Cerebellar nuclear complex (tissue), 1 donor: ENCODE results near the gene C1QTNF9.
"Not testable (repeated sequence)": the region's sequence is repeated elsewhere in the genome, so short reads cannot be mapped to it uniquely, and the experiment has no call there.

Source experiments
- DNase-seq, 2 experiments: peaks; one replicate each; lab custom pipeline; 2025; lab: John Stamatoyannopoulos, UW

C1QTNF9 gene

GRCh38 chr13:24362435-24362952 is 53.1 kb downstream of the C1QTNF9 start:
- no peak for DNase-seq

GRCh38 chr13:24365191-24365590 is 55.8 kb downstream of the C1QTNF9 start:
- DNase-seq, result no peak

GRCh38 chr13:24366315-24366714 is 56.9 kb downstream of the C1QTNF9 start:
- not testable (repeated sequence) for DNase-seq

GRCh38 chr13:24371273-24371672 is 61.9 kb downstream of the C1QTNF9 start:
- DNase-seq, result not testable (repeated sequence)
